ENCODE results near the gene ADCY2.

Gene ADCY2

GRCh38 chr5:7801891-7802614, 406.1 kb downstream of the ADCY2 start:
- TF ChIP-seq CTCF (IDR thresholded peaks at IDR 0.05), result no peak

GRCh38 chr5:7802855-7803254, 406.9 kb downstream of the ADCY2 start:
- no peak for TF ChIP-seq CTCF (IDR thresholded peaks at IDR 0.05)

- TF ChIP-seq CTCF (IDR thresholded peaks at IDR 0.05), result no peak
Measured at GRCh38 chr5:7803937-7804336, 408.0 kb downstream of the ADCY2 start.

GRCh38 chr5:7805379-7805778, 409.4 kb downstream of the ADCY2 start:
- TF ChIP-seq CTCF (IDR thresholded peaks at IDR 0.05), result peak; percentile 31; the same call in 1 of the 2 replicates

GRCh38 chr5:7808998-7809397, 413.1 kb downstream of the ADCY2 start:
- TF ChIP-seq CTCF (IDR thresholded peaks at IDR 0.05), result no peak

- TF ChIP-seq CTCF (IDR thresholded peaks at IDR 0.05), result no peak
Measured at GRCh38 chr5:7811715-7812114, 415.8 kb downstream of the ADCY2 start.

GRCh38 chr5:7813007-7813406, 417.1 kb downstream of the ADCY2 start:
- no peak for TF ChIP-seq CTCF (IDR thresholded peaks at IDR 0.05)

GRCh38 chr5:7813576-7813975, 417.6 kb downstream of the ADCY2 start:
- no peak for TF ChIP-seq CTCF (IDR thresholded peaks at IDR 0.05)

All from LNCAP (cell line).